Tibial nerve (tissue), 4 donors: ENCODE results near the gene CADPS.

Experiments used
- EP300 ChIP-seq, 2 donors: sonication (generic); formaldehyde crosslinking; IDR thresholded peaks; one replicate each; pipeline ENCODE4 v1.6.1; 2017; ENCODE audit warnings: antibody characterized with exemption in 2 of 2, mild to moderate bottlenecking in 1 of 2
- POLR2A ChIP-seq, 2 donors: fragments of 450-650 bp; IDR thresholded peaks; one replicate each; pipeline ENCODE4 v1.6.1; 2017; ENCODE audit warnings: antibody characterized with exemption in 2 of 2, mild to moderate bottlenecking in 2 of 2, moderate library complexity in 2 of 2
- TF ChIP-seq, protein P1 (sequence below), 5 experiments: fragments of 200-600 bp in 3 of 5; fragments of 450-650 bp in 2 of 5; sonication (generic) in 3 of 5; IDR thresholded peaks; one replicate each; pipeline ENCODE4 v1.5.1; 2016 to 2019; ENCODE audit warnings: antibody characterized with exemption in 5 of 5, mild to moderate bottlenecking in 3 of 5, moderate library complexity in 2 of 5

DNA sequence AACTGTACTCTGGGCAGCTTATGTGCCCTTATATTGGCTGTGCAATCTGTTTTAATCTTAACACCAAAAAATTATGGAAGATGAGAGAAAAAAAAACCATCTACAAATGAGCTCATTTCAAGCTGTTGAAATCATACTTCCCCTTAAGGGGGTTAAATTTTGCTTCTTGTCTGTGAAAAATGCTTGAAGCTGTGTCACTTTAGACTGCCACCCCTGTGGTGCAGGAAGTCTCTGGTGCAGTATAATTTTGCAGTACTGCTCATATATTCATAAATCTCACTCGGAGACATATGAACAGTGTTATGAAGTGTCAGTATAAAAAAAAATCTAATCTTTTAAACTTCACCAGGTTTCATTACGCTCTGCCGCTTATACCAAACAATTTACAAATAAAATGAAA is 471.5 kb downstream of the CADPS start:
- TF ChIP-seq, protein P1, sequence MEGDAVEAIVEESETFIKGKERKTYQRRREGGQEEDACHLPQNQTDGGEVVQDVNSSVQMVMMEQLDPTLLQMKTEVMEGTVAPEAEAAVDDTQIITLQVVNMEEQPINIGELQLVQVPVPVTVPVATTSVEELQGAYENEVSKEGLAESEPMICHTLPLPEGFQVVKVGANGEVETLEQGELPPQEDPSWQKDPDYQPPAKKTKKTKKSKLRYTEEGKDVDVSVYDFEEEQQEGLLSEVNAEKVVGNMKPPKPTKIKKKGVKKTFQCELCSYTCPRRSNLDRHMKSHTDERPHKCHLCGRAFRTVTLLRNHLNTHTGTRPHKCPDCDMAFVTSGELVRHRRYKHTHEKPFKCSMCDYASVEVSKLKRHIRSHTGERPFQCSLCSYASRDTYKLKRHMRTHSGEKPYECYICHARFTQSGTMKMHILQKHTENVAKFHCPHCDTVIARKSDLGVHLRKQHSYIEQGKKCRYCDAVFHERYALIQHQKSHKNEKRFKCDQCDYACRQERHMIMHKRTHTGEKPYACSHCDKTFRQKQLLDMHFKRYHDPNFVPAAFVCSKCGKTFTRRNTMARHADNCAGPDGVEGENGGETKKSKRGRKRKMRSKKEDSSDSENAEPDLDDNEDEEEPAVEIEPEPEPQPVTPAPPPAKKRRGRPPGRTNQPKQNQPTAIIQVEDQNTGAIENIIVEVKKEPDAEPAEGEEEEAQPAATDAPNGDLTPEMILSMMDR (IDR thresholded peaks at IDR 0.05) = no peak
- no peak for TF ChIP-seq EP300 (IDR thresholded peaks at IDR 0.05)
- no peak for TF ChIP-seq POLR2A (IDR thresholded peaks at IDR 0.05)
